Loucy (cell line): ENCODE measurements around the gene SIMC1.
A peak's percentile ranks its signal among the peaks of the same experiment; 100 is the strongest.

Source experiments
- H2AFZ ChIP-seq: fragments of 200-600 bp; sonication (generic); 2 replicates; pipeline ENCODE4 v1.6.0; 2016; ENCODE audit warnings: antibody characterized with exemption, mild to moderate bottlenecking, low read length, moderate library complexity
- H3F3A ChIP-seq: fragments of 200-600 bp; 2 replicates; pipeline ENCODE4 v1.6.0; 2016; ENCODE audit warnings: antibody characterized with exemption, low read depth, mild to moderate bottlenecking
- H3K27me3 ChIP-seq: fragments of 200-600 bp; sonication (generic); 2 replicates; pipeline ENCODE4 v1.6.1; 2014; ENCODE audit warnings: low read length, mild to moderate bottlenecking; ENCODE audit not compliant: insufficient read depth, poor library complexity, severe bottlenecking
- H3K36me3 ChIP-seq: fragments of 200-600 bp; sonication (generic); 2 replicates; pipeline ENCODE4 v1.6.1; 2016; ENCODE audit warnings: low read length; ENCODE audit not compliant: insufficient read depth
- H3K4me1 ChIP-seq: fragments of 200-600 bp; sonication (generic); 2 replicates; pipeline ENCODE4 v1.5.1; 2014; ENCODE audit warnings: low read length, mild to moderate bottlenecking; ENCODE audit not compliant: insufficient read depth, poor library complexity, severe bottlenecking
- H3K4me2 ChIP-seq: fragments of 200-600 bp; sonication (generic); 2 replicates; pipeline ENCODE4 v1.6.0; 2014; ENCODE audit warnings: antibody characterized with exemption, low read length, low read depth, mild to moderate bottlenecking; ENCODE audit not compliant: poor library complexity, severe bottlenecking
- H3K4me3 ChIP-seq: fragments of 200-600 bp; sonication (generic); 2 replicates; pipeline ENCODE4 v1.5.1; 2014; ENCODE audit warnings: low read length, mild to moderate bottlenecking, mixed read lengths; ENCODE audit not compliant: poor library complexity, severe bottlenecking
- H3K79me2 ChIP-seq: fragments of 200-600 bp; sonication (generic); 2 replicates; pipeline ENCODE4 v1.6.1; 2014; ENCODE audit warnings: low read length; ENCODE audit not compliant: insufficient read depth
- H3K9ac ChIP-seq: fragments of 200-600 bp; sonication (generic); 2 replicates; pipeline ENCODE4 v1.6.0; 2014; ENCODE audit warnings: mild to moderate bottlenecking, low read depth, low read length, moderate library complexity; ENCODE audit not compliant: poor library complexity, severe bottlenecking
- H3K9me2 ChIP-seq: fragments of 200-600 bp; sonication (generic); replicated peaks from 2 replicates; pipeline ENCODE4 v1.6.1; 2016; ENCODE audit warnings: low read depth, low read length, mixed read lengths
- H3K9me3 ChIP-seq: fragments of 200-600 bp; sonication (generic); 2 replicates; pipeline ENCODE4 v1.6.1; 2014; ENCODE audit warnings: mild to moderate bottlenecking, antibody characterized with exemption, low read length, low read depth; ENCODE audit not compliant: insufficient read depth
- H4K20me1 ChIP-seq: fragments of 200-600 bp; sonication (generic); 2 replicates; pipeline ENCODE4 v1.6.0; 2014; ENCODE audit warnings: antibody characterized with exemption, low read length, mild to moderate bottlenecking; ENCODE audit not compliant: insufficient read depth, poor library complexity, severe bottlenecking
- CTCF ChIP-seq: fragments of 200-600 bp; sonication (generic); conservative IDR thresholded peaks from 2 replicates; pipeline ENCODE4 v1.5.1; 2014; ENCODE audit warnings: mild to moderate bottlenecking, antibody characterized with exemption, low read length
- EZH2phosphoT487 ChIP-seq: fragments of 200-600 bp; IDR thresholded peaks from 2 replicates; pipeline ENCODE4 v1.6.1; 2018; ENCODE audit warnings: antibody characterized with exemption, mild to moderate bottlenecking, moderate library complexity, borderline replicate concordance

The SIMC1 gene

GRCh38 chr5:176355400-176356178, 117.4 kb downstream of the SIMC1 start:
- peaks cover 19% of the 10 kb centered on the region for H4K20me1 ChIP-seq
- no peak overlapping the region for H3K4me2 ChIP-seq
- H3K9ac ChIP-seq, result no peak overlapping the region
- no peaks in the 10 kb centered on the region for H3K27me3 ChIP-seq
- no peaks in the 10 kb centered on the region for H3K9me2 ChIP-seq
- H3K79me2 ChIP-seq, result peaks cover 53% of the 10 kb centered on the region
- no peak overlapping the region for H2AFZ ChIP-seq
- TF ChIP-seq EZH2phosphoT487, result no peak
- no peak for TF ChIP-seq CTCF
- H3K36me3 ChIP-seq, result peaks cover 15% of the 10 kb centered on the region; the same call in 1 of the 2 replicates
- H3K4me1 ChIP-seq, result peaks cover 5% of the 10 kb centered on the region
- H3F3A ChIP-seq, result no peaks in the 10 kb centered on the region
- no peak overlapping the region for H3K4me3 ChIP-seq
- H3K9me3 ChIP-seq, result no peaks in the 10 kb centered on the region

DNA sequence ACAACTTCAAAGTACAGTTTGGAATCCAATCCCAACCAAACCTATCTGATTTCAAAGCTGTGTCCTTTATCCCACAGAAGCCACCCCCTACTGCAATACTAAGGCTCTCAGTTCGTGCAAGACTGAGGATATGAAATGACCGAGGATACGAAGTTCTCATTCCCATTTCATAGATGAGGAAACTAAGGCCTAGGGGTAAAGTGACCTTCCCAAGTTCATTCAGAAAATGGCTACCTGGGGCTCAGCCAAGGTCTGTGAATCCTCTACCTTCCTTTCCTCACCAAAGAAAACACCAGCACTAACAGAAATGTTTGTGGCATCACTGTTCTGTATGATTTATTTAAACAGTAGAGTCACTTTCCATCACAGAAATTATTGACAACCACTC, 117.9 kb downstream of the SIMC1 start:
- no peak overlapping the region for H3K9ac ChIP-seq
- H3K79me2 ChIP-seq, result peaks cover 57% of the 10 kb centered on the region
- peaks cover 24% of the 10 kb centered on the region for H4K20me1 ChIP-seq
- no peaks in the 10 kb centered on the region for H3F3A ChIP-seq
- H3K4me3 ChIP-seq, result no peak overlapping the region
- H3K36me3 ChIP-seq, result peaks cover 11% of the 10 kb centered on the region; the same call in 1 of the 2 replicates
- TF ChIP-seq CTCF, result no peak
- no peak for TF ChIP-seq EZH2phosphoT487
- no peak overlapping the region for H2AFZ ChIP-seq
- no peak overlapping the region for H3K4me2 ChIP-seq
- peaks cover 5% of the 10 kb centered on the region for H3K4me1 ChIP-seq
- no peaks in the 10 kb centered on the region for H3K27me3 ChIP-seq
- no peaks in the 10 kb centered on the region for H3K9me3 ChIP-seq
- H3K9me2 ChIP-seq, result no peaks in the 10 kb centered on the region

- H3K79me2 ChIP-seq, result peaks cover 50% of the 10 kb centered on the region
- H3K4me3 ChIP-seq, result peak overlapping the region; percentile 48
- H3F3A ChIP-seq, result no peaks in the 10 kb centered on the region
- no peaks in the 10 kb centered on the region for H3K27me3 ChIP-seq
- no peak overlapping the region for H2AFZ ChIP-seq
- peaks cover 12% of the 10 kb centered on the region for H3K4me1 ChIP-seq
- peaks cover 22% of the 10 kb centered on the region for H4K20me1 ChIP-seq
- no peaks in the 10 kb centered on the region for H3K9me2 ChIP-seq
- no peaks in the 10 kb centered on the region for H3K9me3 ChIP-seq
- TF ChIP-seq EZH2phosphoT487 (no peak), CTCF (no peak)
- peak overlapping the region; percentile 53 for H3K4me2 ChIP-seq
- H3K36me3 ChIP-seq, result no peaks in the 10 kb centered on the region
- H3K9ac ChIP-seq, result no peak overlapping the region
These were observed 121.4 kb downstream of the SIMC1 start for GRCh38 chr5:176359658-176360057.
